ENCODE data around the gene NAB2.
"Not testable (repeated sequence)": the region's sequence is repeated elsewhere in the genome, so short reads cannot be mapped to it uniquely, and the experiment has no call there.

Gene NAB2

GRCh38 chr12:57046947-57047890 lies 41.7 kb upstream of the NAB2 start:
- no peak for DNase-seq (ENCODE audit: low read depth, low spot score)

GRCh38 chr12:57047981-57048380 lies 40.9 kb upstream of the NAB2 start:
- H3K4me1 ChIP-seq (ENCODE audit: insufficient read depth, insufficient read length), result no peaks in the 10 kb centered on the region
- H3K36me3 ChIP-seq (ENCODE audit: insufficient read depth, insufficient read length, low read length), result no peaks in the 10 kb centered on the region
- no peaks in the 10 kb centered on the region for H3K9me3 ChIP-seq (ENCODE audit: insufficient read depth, low read length)
- DNase-seq (ENCODE audit: low read depth, low spot score), result no peak
- no peak overlapping the region for H3K9ac ChIP-seq (ENCODE audit: insufficient read length, low read depth)
- H3K27me3 ChIP-seq (ENCODE audit: insufficient read depth, insufficient read length), result no peaks in the 10 kb centered on the region
- H3K4me3 ChIP-seq (ENCODE audit: insufficient read length, low read depth), result no peak overlapping the region
- TF ChIP-seq YY1 (IDR thresholded peaks at IDR 0.05; ENCODE audit: insufficient read depth, insufficient read length) (no peak), SUZ12 (IDR thresholded peaks at IDR 0.05; ENCODE audit: extremely low read depth, insufficient read depth, insufficient read length) (no peak), ZNF274 (IDR thresholded peaks at IDR 0.05; ENCODE audit: low read depth, low read length) (no peak)

More at GRCh38 chr12:57046947-57047890, 41.7 kb upstream of the NAB2 start:
- no peak for TF ChIP-seq SUZ12 (IDR thresholded peaks at IDR 0.05; ENCODE audit: extremely low read depth, insufficient read depth, insufficient read length)
- TF ChIP-seq YY1 (IDR thresholded peaks at IDR 0.05; ENCODE audit: insufficient read depth, insufficient read length), result no peak
- TF ChIP-seq ZNF274 (IDR thresholded peaks at IDR 0.05; ENCODE audit: low read depth, low read length), result no peak
- Histone ChIP-seq H3K4me1 (ENCODE audit: insufficient read depth, insufficient read length) (no peaks in the 10 kb centered on the region), H3K36me3 (ENCODE audit: insufficient read depth, insufficient read length, low read length) (no peaks in the 10 kb centered on the region), H3K4me3 (ENCODE audit: insufficient read length, low read depth) (no peak overlapping the region), H3K9me3 (ENCODE audit: insufficient read depth, low read length) (no peaks in the 10 kb centered on the region), H3K27me3 (ENCODE audit: insufficient read depth, insufficient read length) (no peaks in the 10 kb centered on the region), H3K9ac (ENCODE audit: insufficient read length, low read depth) (no peak overlapping the region)

DNA sequence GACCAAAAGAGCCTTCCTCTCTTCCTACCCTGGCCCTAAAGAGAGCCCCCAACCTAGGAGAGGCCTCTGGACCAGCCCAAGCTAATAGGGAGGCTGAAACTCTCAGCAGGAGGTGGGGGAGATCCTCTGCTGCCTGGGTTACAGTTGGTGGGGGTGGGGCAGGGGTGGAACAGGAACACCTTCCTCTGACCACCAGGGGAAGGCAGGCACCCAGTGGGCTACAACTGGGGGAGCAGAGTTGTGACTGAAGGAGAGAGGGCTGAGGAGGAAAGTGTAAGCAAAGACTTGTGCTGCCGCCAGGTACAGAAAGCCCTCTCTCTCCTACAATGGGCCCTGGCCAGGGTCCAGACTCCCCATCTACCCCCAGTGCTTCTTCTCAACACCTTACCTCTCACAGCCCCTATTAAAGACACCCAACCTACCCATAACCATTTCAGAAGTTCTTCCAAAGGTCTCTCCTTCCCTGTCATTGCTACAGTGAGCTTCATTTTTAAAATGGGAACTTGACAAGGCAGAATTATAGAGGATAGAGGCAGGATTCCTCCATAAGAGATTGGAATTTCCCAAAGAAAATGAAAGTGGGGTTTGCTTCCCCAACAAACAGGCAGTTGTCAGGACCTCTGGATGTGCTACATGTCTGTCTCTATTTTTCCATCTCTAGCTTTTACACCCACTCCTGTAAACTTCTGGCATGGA lies 40.3 kb upstream of the NAB2 start:
- H3K27me3 ChIP-seq (ENCODE audit: insufficient read depth, insufficient read length), result no peaks in the 10 kb centered on the region
- no peak overlapping the region for H3K4me3 ChIP-seq (ENCODE audit: insufficient read length, low read depth)
- no peaks in the 10 kb centered on the region for H3K36me3 ChIP-seq (ENCODE audit: insufficient read depth, insufficient read length, low read length)
- H3K9me3 ChIP-seq (ENCODE audit: insufficient read depth, low read length), result no peaks in the 10 kb centered on the region
- no peak for TF ChIP-seq ZNF274 (IDR thresholded peaks at IDR 0.05; ENCODE audit: low read depth, low read length)
- TF ChIP-seq YY1 (IDR thresholded peaks at IDR 0.05; ENCODE audit: insufficient read depth, insufficient read length), result no peak
- TF ChIP-seq SUZ12 (IDR thresholded peaks at IDR 0.05; ENCODE audit: extremely low read depth, insufficient read depth, insufficient read length), result no peak
- no peaks in the 10 kb centered on the region for H3K4me1 ChIP-seq (ENCODE audit: insufficient read depth, insufficient read length)
- DNase-seq (ENCODE audit: low read depth, low spot score), result no peak
- no peak overlapping the region for H3K9ac ChIP-seq (ENCODE audit: insufficient read length, low read depth)

DNA sequence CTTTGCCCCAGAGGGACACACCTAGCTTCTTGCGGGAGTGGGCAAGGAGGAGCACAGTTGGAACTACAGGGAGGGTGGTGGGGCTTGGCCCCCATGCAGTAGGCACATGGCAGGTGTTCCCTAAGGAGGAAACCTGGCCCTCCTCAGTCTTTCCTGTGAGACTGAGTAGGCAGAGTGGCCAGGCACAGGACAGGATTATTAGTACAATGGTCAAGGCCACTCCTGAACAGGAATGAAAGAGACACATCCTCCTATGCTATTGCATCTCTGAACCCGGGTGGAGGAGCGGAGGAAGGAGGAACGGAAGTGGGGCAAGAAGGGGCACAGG lies 39.8 kb upstream of the NAB2 start:
- H3K4me3 ChIP-seq (ENCODE audit: insufficient read length, low read depth), result no peak overlapping the region
- no peaks in the 10 kb centered on the region for H3K27me3 ChIP-seq (ENCODE audit: insufficient read depth, insufficient read length)
- H3K9me3 ChIP-seq (ENCODE audit: insufficient read depth, low read length), result no peaks in the 10 kb centered on the region
- no peak overlapping the region for H3K9ac ChIP-seq (ENCODE audit: insufficient read length, low read depth)
- no peak for DNase-seq (ENCODE audit: low read depth, low spot score)
- TF ChIP-seq ZNF274 (IDR thresholded peaks at IDR 0.05; ENCODE audit: low read depth, low read length) (no peak), YY1 (IDR thresholded peaks at IDR 0.05; ENCODE audit: insufficient read depth, insufficient read length) (no peak), SUZ12 (IDR thresholded peaks at IDR 0.05; ENCODE audit: extremely low read depth, insufficient read depth, insufficient read length) (no peak)
- H3K4me1 ChIP-seq (ENCODE audit: insufficient read depth, insufficient read length), result no peaks in the 10 kb centered on the region
- H3K36me3 ChIP-seq (ENCODE audit: insufficient read depth, insufficient read length, low read length), result no peaks in the 10 kb centered on the region

- no peaks in the 10 kb centered on the region for H3K36me3 ChIP-seq (ENCODE audit: insufficient read depth, insufficient read length, low read length)
- TF ChIP-seq ZNF274 (IDR thresholded peaks at IDR 0.05; ENCODE audit: low read depth, low read length), result no peak
- no peak for TF ChIP-seq SUZ12 (IDR thresholded peaks at IDR 0.05; ENCODE audit: extremely low read depth, insufficient read depth, insufficient read length)
- no peak for TF ChIP-seq YY1 (IDR thresholded peaks at IDR 0.05; ENCODE audit: insufficient read depth, insufficient read length)
- H3K4me1 ChIP-seq (ENCODE audit: insufficient read depth, insufficient read length), result no peaks in the 10 kb centered on the region
- H3K9me3 ChIP-seq (ENCODE audit: insufficient read depth, low read length), result no peaks in the 10 kb centered on the region
- no peak within 1 kb of the TSS for H3K4me3 ChIP-seq (ENCODE audit: insufficient read length, low read depth)
- DNase-seq (ENCODE audit: low read depth, low spot score), result no peak
- H3K9ac ChIP-seq (ENCODE audit: insufficient read length, low read depth), result no peak within 1 kb of the TSS
- H3K27me3 ChIP-seq (ENCODE audit: insufficient read depth, insufficient read length), result no peaks in the 10 kb centered on the region
Measured at GRCh38 chr12:57049890-57050289, 39.0 kb upstream of the NAB2 start, which contains the start of gene MYO1A. MYO1A (minus strand) TSS chr12:57050129; CDS start chr12:57048323, 1,806 bp downstream.

DNA sequence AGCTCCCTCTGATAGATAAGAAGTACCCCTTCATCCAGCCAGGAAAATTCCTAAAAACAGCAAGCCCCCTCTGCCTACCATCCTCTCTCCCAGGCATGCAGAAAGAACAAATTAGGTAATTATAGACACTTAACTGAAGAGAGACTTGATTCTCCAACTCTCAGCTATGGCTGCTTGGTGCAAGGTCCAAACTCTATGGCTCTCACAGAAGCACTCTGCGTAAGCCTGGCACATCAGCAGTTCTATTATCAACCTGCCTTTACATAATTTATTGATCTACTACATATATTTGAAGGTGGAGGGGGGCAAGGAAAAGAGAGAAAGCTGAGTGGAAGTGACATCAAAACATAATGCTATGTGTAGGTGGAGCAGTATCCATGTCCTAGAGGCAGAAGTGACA lies 37.9 kb upstream of the NAB2 start:
- no peaks in the 10 kb centered on the region for H3K9me3 ChIP-seq (ENCODE audit: insufficient read depth, low read length)
- H3K27me3 ChIP-seq (ENCODE audit: insufficient read depth, insufficient read length), result no peaks in the 10 kb centered on the region
- no peaks in the 10 kb centered on the region for H3K4me1 ChIP-seq (ENCODE audit: insufficient read depth, insufficient read length)
- no peak for TF ChIP-seq ZNF274 (IDR thresholded peaks at IDR 0.05; ENCODE audit: low read depth, low read length)
- no peak for TF ChIP-seq YY1 (IDR thresholded peaks at IDR 0.05; ENCODE audit: insufficient read depth, insufficient read length)
- no peak for TF ChIP-seq SUZ12 (IDR thresholded peaks at IDR 0.05; ENCODE audit: extremely low read depth, insufficient read depth, insufficient read length)
- peaks cover 3% of the 10 kb centered on the region for H3K36me3 ChIP-seq (ENCODE audit: insufficient read depth, insufficient read length, low read length)
- DNase-seq (ENCODE audit: low read depth, low spot score), result no peak
- no peak overlapping the region for H3K9ac ChIP-seq (ENCODE audit: insufficient read length, low read depth)
- H3K4me3 ChIP-seq (ENCODE audit: insufficient read length, low read depth), result no peak overlapping the region

GRCh38 chr12:57053146-57053545 lies 35.8 kb upstream of the NAB2 start:
- not testable (repeated sequence) for DNase-seq (ENCODE audit: low read depth, low spot score); H3K9me3 ChIP-seq (ENCODE audit: insufficient read depth, low read length); H3K4me3 ChIP-seq (ENCODE audit: insufficient read length, low read depth); H3K4me1 ChIP-seq (ENCODE audit: insufficient read depth, insufficient read length); H3K27me3 ChIP-seq (ENCODE audit: insufficient read depth, insufficient read length); H3K9ac ChIP-seq (ENCODE audit: insufficient read length, low read depth)
- H3K36me3 ChIP-seq (ENCODE audit: insufficient read depth, insufficient read length, low read length), result peaks cover 23% of the 10 kb centered on the region

DNA sequence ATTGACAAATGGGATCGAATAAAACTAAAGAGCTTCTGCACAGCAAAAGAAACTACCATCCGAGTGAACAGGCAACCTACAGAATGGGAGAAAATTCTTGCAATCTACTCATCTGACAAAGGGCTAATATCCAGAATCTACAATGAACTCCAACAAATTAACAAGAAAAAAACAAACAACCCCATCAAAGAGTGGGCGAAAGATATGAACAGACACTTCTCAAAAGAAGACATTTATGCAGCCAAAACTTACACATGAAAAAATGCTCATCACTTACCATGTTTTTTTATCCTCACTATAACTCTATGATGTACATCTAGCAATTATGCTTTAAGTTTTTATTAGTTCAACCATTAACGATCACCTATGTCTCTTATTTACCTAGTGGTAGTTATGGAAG lies 35.0 kb upstream of the NAB2 start:
- DNase-seq (ENCODE audit: low read depth, low spot score); H3K4me1 ChIP-seq (ENCODE audit: insufficient read depth, insufficient read length); H3K4me3 ChIP-seq (ENCODE audit: insufficient read length, low read depth); H3K9me3 ChIP-seq (ENCODE audit: insufficient read depth, low read length); H3K27me3 ChIP-seq (ENCODE audit: insufficient read depth, insufficient read length); H3K9ac ChIP-seq (ENCODE audit: insufficient read length, low read depth): not testable (repeated sequence)
- H3K36me3 ChIP-seq (ENCODE audit: insufficient read depth, insufficient read length, low read length), result peaks cover 31% of the 10 kb centered on the region

Measured in NT2/D1 (cell line).